ENCODE measurements around the gene CALD1.

DNA sequence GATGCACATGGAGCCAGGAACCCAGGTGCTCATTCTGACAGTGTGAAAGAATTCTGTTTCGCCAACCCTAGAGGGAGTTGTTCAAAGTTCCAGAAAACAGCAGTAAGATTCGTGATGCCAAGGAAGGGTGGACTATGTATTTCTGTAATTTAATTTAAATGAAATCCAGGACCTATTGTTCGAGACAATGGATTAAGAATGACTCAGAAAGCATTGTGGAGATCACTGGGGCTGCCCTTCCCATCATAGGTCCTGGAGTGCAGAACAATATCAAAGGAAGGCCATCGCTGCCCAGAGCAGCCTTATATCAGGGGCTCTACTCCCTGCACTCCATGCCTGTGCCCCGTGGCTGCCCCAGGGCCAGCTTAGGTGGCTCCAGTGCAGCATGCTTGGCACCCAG, 32.1 kb upstream of the CALD1 start:
- TF ChIP-seq TAF1 (IDR thresholded peaks at IDR 0.05; ENCODE audit: low read depth, low read length) (no peak), POLR2A (IDR thresholded peaks at IDR 0.05; ENCODE audit: low read depth, low read length) (no peak), POLR2AphosphoS5 (IDR thresholded peaks at IDR 0.05; ENCODE audit: low read depth, low read length) (no peak)

Measured in GM12891 (cell line).